Measurements from ENCODE around the gene ZNF322.

- no peak for TF ChIP-seq POLR2A (IDR thresholded peaks at IDR 0.05)
- TF ChIP-seq, protein P1, sequence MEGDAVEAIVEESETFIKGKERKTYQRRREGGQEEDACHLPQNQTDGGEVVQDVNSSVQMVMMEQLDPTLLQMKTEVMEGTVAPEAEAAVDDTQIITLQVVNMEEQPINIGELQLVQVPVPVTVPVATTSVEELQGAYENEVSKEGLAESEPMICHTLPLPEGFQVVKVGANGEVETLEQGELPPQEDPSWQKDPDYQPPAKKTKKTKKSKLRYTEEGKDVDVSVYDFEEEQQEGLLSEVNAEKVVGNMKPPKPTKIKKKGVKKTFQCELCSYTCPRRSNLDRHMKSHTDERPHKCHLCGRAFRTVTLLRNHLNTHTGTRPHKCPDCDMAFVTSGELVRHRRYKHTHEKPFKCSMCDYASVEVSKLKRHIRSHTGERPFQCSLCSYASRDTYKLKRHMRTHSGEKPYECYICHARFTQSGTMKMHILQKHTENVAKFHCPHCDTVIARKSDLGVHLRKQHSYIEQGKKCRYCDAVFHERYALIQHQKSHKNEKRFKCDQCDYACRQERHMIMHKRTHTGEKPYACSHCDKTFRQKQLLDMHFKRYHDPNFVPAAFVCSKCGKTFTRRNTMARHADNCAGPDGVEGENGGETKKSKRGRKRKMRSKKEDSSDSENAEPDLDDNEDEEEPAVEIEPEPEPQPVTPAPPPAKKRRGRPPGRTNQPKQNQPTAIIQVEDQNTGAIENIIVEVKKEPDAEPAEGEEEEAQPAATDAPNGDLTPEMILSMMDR (IDR thresholded peaks at IDR 0.05): no peak
Measured at GRCh38 chr6:26594730-26595632, 64.6 kb downstream of the ZNF322 start.

Data from lower leg skin (tissue), 3 donors.